DND-41 (cell line): ENCODE results near the gene ACCSL.

Experiments
- ATAC-seq: fragments of 200-7000 bp; cut with Tn5 transposase; 3 replicates; pipeline ENCODE4 v1.9.1; 2021; ENCODE audit warnings: low read depth; ENCODE audit not compliant: insufficient read depth
- DNase-seq: peaks from one replicate; pipeline ENCODE4 v3.0.0-alpha.2; 2020
- H2AFZ ChIP-seq: 2 replicates; pipeline ENCODE4 v1.6.0; 2012; ENCODE audit warnings: low read depth, low read length
- H3K27ac ChIP-seq: 2 replicates; pipeline ENCODE4 v1.5.1; 2012; ENCODE audit warnings: low read length, inconsistent platforms
- H3K27me3 ChIP-seq: fragments of 200-600 bp; sonication (generic); 2 replicates; pipeline ENCODE4 v1.6.0; 2012; ENCODE audit warnings: low read length, mild to moderate bottlenecking, inconsistent platforms; ENCODE audit not compliant: insufficient read depth, poor library complexity
- H3K36me3 ChIP-seq: 2 replicates; pipeline ENCODE4 v1.5.1; 2012; ENCODE audit warnings: low read length, inconsistent platforms; ENCODE audit not compliant: insufficient read depth
- H3K4me1 ChIP-seq: 2 replicates; pipeline ENCODE4 v1.5.1; 2012; ENCODE audit warnings: mild to moderate bottlenecking, low read length; ENCODE audit not compliant: insufficient read depth
- H3K4me2 ChIP-seq: 2 replicates; pipeline ENCODE4 v1.6.0; 2012; ENCODE audit warnings: mild to moderate bottlenecking, moderate library complexity, low read length, inconsistent platforms; ENCODE audit not compliant: insufficient read depth
- H3K4me3 ChIP-seq, 2 experiments: fragments of 200-600 bp in 1 of 2; shearing (Covaris generic) in 1 of 2; 2 replicates each; pipeline ENCODE4 v1.5.1; 2012 to 2016; ENCODE audit warnings: inconsistent platforms in 2 of 2, low read length in 2 of 2, mild to moderate bottlenecking in 2 of 2, low read depth in 1 of 2, moderate library complexity in 1 of 2
- H3K79me2 ChIP-seq: 2 replicates; pipeline ENCODE4 v1.6.0; 2012; ENCODE audit warnings: low read length, inconsistent platforms; ENCODE audit not compliant: insufficient read depth
- H3K9ac ChIP-seq: 2 replicates; pipeline ENCODE4 v1.6.0; 2012; ENCODE audit warnings: low read depth, mild to moderate bottlenecking, inconsistent platforms, low read length, moderate library complexity
- H3K9me3 ChIP-seq: 2 replicates; pipeline ENCODE4 v1.5.1; 2012; ENCODE audit warnings: low read length, moderate library complexity, mild to moderate bottlenecking, inconsistent platforms; ENCODE audit not compliant: insufficient read depth, severe bottlenecking
- H4K20me1 ChIP-seq: 2 replicates; pipeline ENCODE4 v1.6.0; 2012; ENCODE audit warnings: low read length; ENCODE audit not compliant: insufficient read depth
- EZH2 ChIP-seq: IDR thresholded peaks from 3 replicates; pipeline ENCODE4 v1.6.1; 2012; ENCODE audit warnings: borderline replicate concordance, low read depth, mild to moderate bottlenecking, moderate library complexity, low read length, inconsistent platforms; ENCODE audit not compliant: severe bottlenecking
- TF ChIP-seq, protein P1 (sequence below): IDR thresholded peaks from 2 replicates; pipeline ENCODE4 v1.5.1; 2012; ENCODE audit warnings: borderline replicate concordance, low read length, moderate library complexity, mild to moderate bottlenecking; ENCODE audit not compliant: poor library complexity, severe bottlenecking; ENCODE audit errors: extremely low read depth

The ACCSL gene

DNA sequence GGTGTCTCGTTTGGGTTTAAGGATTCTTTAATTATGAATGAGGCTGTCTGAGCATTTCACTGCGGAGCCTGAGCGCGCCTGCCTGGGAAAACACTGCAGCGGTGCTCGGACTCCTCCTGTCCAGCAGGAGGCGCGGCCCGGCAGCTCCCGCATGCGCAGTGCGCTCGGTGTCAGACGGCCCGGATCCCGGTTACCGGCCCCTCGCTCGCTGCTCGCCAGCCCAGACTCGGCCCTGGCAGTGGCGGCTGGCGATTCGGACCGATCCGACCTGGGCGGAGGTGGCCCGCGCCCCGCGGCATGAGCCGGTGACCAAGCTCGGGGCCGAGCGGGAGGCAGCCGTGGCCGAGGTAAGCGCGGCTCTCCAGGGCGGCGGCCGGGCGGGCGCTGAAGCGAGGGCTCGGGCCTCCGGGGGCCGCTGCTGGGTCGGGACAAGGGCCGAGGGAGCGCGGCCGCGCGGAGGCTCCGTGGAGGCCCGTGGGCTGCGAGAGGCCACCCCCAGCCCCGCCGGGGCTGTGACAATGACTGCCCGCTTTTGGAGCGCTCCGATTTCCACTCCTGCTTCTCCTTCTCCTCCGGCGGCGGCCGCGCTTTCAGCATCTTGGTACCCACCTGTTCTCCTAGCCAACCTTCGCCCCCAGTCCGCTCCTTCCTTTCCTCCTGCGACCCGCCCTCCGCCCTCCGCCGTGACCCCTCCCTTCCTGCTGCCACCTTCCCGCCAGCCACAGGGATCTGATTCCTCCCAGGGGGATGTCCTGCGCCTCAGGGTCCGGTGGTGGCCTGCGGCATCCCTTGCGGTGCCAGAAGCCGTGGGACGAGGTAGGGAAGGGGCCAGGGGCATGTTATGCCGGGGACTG is 48.0 kb downstream of the ACCSL start, which contains the start of gene EXT2:
TSS of gene EXT2 (plus strand) at position 173 of the 854 bp plus-strand sequence. CDS start 12,035 bp downstream, outside the sequence.
- peak within 1 kb of the TSS; percentile 87 for H3K4me2 ChIP-seq
- no peak for TF ChIP-seq EZH2
- TF ChIP-seq, protein P1, sequence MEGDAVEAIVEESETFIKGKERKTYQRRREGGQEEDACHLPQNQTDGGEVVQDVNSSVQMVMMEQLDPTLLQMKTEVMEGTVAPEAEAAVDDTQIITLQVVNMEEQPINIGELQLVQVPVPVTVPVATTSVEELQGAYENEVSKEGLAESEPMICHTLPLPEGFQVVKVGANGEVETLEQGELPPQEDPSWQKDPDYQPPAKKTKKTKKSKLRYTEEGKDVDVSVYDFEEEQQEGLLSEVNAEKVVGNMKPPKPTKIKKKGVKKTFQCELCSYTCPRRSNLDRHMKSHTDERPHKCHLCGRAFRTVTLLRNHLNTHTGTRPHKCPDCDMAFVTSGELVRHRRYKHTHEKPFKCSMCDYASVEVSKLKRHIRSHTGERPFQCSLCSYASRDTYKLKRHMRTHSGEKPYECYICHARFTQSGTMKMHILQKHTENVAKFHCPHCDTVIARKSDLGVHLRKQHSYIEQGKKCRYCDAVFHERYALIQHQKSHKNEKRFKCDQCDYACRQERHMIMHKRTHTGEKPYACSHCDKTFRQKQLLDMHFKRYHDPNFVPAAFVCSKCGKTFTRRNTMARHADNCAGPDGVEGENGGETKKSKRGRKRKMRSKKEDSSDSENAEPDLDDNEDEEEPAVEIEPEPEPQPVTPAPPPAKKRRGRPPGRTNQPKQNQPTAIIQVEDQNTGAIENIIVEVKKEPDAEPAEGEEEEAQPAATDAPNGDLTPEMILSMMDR, result peak; percentile 84
- H4K20me1 ChIP-seq, result peaks cover 13% of the 10 kb centered on the region; the same call in 1 of the 2 replicates
- peak within 1 kb of the TSS; percentile 61 for H3K27ac ChIP-seq
- ATAC-seq, result peak; percentile 90
- H3K4me1 ChIP-seq, result peaks cover 25% of the 10 kb centered on the region
- no peaks in the 10 kb centered on the region; the same call in 1 of the 2 replicates for H3K36me3 ChIP-seq
- H3K4me3 ChIP-seq, result peak within 1 kb of the TSS; percentile 49 to 88
- H3K79me2 ChIP-seq, result peaks cover 31% of the 10 kb centered on the region
- no peaks in the 10 kb centered on the region for H3K9me3 ChIP-seq
- H3K9ac ChIP-seq, result peak within 1 kb of the TSS; percentile 86
- peak; percentile 79 for DNase-seq
- H2AFZ ChIP-seq, result peak within 1 kb of the TSS; percentile 93
- H3K27me3 ChIP-seq, result peaks cover 12% of the 10 kb centered on the region

DNA sequence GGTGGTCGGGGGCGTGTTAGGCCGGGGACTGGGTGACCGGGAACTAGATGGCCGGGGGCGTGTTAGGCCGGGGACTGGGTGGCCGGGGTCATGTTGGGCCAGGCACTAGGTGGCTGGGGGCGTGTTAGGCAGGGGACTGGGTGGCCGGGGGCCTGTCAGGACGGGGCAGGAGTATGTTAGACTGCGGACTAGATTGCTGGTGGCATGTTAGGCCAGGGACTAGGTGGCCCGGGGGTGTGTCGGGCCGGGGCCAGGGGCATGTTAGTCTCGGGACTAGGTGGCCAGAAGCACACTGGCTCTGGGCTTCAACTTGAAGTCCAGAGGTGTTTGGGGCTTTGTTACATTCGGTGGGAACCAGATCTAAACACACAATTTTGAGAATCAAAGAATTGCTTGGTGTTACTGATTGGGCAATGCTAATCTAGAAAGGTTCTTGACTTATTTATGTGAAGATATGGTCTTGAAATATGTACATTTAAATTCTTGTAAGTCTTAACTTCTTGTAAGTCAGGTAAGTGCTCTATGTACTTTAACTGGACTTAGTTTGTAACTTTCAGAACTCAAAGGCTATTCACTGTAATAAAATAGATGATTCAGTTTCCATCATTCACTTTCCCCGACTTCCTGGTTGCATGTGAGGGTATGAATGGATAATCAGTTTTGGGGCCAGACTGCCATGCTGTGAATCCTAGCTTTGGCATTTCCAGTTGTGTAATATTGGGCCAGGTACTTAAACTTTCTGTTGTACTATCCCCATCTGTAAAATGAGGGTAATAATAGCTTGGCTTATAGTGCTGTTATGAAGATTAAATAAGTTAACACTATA is 48.8 kb downstream of the ACCSL start:
- H3K4me2 ChIP-seq, result peak overlapping the region; percentile 87
- H3K79me2 ChIP-seq, result peaks cover 34% of the 10 kb centered on the region
- peaks cover 11% of the 10 kb centered on the region for H3K27me3 ChIP-seq
- ATAC-seq (peak; percentile 3; the same call in 1 of the 3 replicates), DNase-seq (no peak)
- TF ChIP-seq, protein P1, result no peak
- no peak for TF ChIP-seq EZH2
- H4K20me1 ChIP-seq, result peaks cover 21% of the 10 kb centered on the region; the same call in 1 of the 2 replicates
- no peaks in the 10 kb centered on the region; the same call in 1 of the 2 replicates for H3K36me3 ChIP-seq
- H3K27ac ChIP-seq, result peak overlapping the region; percentile 61; the same call in 1 of the 2 replicates
- H2AFZ ChIP-seq, result 0 out of 2 replicates have a peak overlapping the region, but pooled peaks have one; percentile 93
- peaks cover 25% of the 10 kb centered on the region for H3K4me1 ChIP-seq
- H3K4me3 ChIP-seq, result peak overlapping the region; percentile 49 to 88
- H3K9ac ChIP-seq, result peak overlapping the region; percentile 86
- H3K9me3 ChIP-seq, result no peaks in the 10 kb centered on the region

DNA sequence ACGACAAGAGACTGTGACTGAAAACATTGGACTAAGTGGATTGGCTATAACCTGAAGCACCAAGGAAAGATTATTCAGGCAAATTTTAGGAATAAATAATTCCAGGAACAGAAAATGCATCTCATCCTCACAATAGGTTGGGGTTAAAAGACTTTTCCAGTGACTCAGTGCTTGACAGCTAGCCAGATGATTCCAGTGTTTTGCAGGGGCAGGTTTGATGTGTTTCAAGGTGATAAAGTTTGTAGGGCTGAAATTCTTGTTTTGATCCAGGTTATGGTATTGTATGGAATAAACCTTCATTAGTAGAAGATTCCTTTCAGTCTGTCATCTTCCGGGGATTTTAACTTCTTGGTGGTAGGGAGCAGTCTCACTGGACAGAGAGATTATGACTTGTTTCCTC is 50.0 kb downstream of the ACCSL start:
- Histone ChIP-seq H3K79me2 (peaks cover 39% of the 10 kb centered on the region), H3K27ac (no peak overlapping the region), H3K4me3 (no peak overlapping the region), H3K4me1 (peaks cover 25% of the 10 kb centered on the region), H3K9ac (no peak overlapping the region), H3K4me2 (no peak overlapping the region), H3K36me3 (no peaks in the 10 kb centered on the region; the same call in 1 of the 2 replicates), H3K27me3 (peaks cover 4% of the 10 kb centered on the region), H2AFZ (no peak overlapping the region), H4K20me1 (peaks cover 29% of the 10 kb centered on the region; the same call in 1 of the 2 replicates), H3K9me3 (no peaks in the 10 kb centered on the region)
- TF ChIP-seq, protein P1, result no peak
- no peak for TF ChIP-seq EZH2
- ATAC-seq (no peak), DNase-seq (no peak)
